Lower lobe of right lung (tissue), 2 donors: ENCODE results near the gene RHBDF1. TPM values are rescaled to one million over a fixed set of nuclear protein-coding genes. Genes with fewer than 3 reads are reported as not detected.

Source experiments
- ATAC-seq, 2 donors: fragments of 200-7000 bp; cut with Tn5 transposase; one replicate each; pipeline ENCODE4 v1.9.1; 2020 to 2022; ENCODE audit warnings: mild to moderate bottlenecking in 2 of 2, moderate library complexity in 2 of 2
- DNase-seq: peaks from one replicate; pipeline ENCODE4 v3.0.0-alpha.2; 2020
- H3K27ac ChIP-seq: fragments of 200-600 bp; one replicate; pipeline ENCODE4 v1.8.0; 2022
- H3K27me3 ChIP-seq: fragments of 200-600 bp; one replicate; pipeline ENCODE4 v1.8.0; 2022; ENCODE audit warnings: low read depth
- H3K36me3 ChIP-seq: fragments of 200-600 bp; one replicate; pipeline ENCODE4 v1.8.0; 2022; ENCODE audit warnings: mild to moderate bottlenecking
- H3K4me1 ChIP-seq: fragments of 200-600 bp; one replicate; pipeline ENCODE4 v1.8.0; 2022
- H3K4me3 ChIP-seq: fragments of 200-600 bp; one replicate; pipeline ENCODE4 v1.8.0; 2022; ENCODE audit warnings: mild to moderate bottlenecking
- H3K9me3 ChIP-seq: fragments of 200-600 bp; one replicate; pipeline ENCODE4 v1.8.0; 2022
- CTCF ChIP-seq: fragments of 200-600 bp; IDR thresholded peaks from one replicate; pipeline ENCODE4 v1.8.0; 2022; ENCODE audit warnings: antibody characterized with exemption, mild to moderate bottlenecking
- intact Hi-C: fragments of 100-400 bp; cut with DNase I; formaldehyde crosslinking; loops from one replicate; pipeline ENCODE4 v1.11.0; 2022
- total RNA-seq: library from RNA; stranded (reverse); fragmentation: NEBNext Ultra II Directional; extraction: Animal tissue kit (Norgen Biotek cat#: 25700); gene quantifications from one replicate; pipeline ENCODE4 v1.2.1, GENCODE V29; 2021
- donor health status: DM: no; HTN: yes; CAD: no; lungs with severe emphysema.

RHBDF1 gene
- total RNA-seq, 1 donor from 2014 or later, result 35.9 TPM

GRCh38 chr16:59440-60059 is 12.9 kb downstream of the RHBDF1 start:
- ATAC-seq, result no peak
- Histone ChIP-seq H3K27ac (no peak overlapping the region), H3K27me3 (no peaks in the 10 kb centered on the region), H3K4me3 (no peak overlapping the region), H3K36me3 (peaks cover 94% of the 10 kb centered on the region), H3K9me3 (no peaks in the 10 kb centered on the region), H3K4me1 (peaks cover under 1% of the 10 kb centered on the region)
- intact Hi-C loops, result no loop called here
- TF ChIP-seq CTCF, result no peak
- DNase-seq, result no peak

- H3K4me1 ChIP-seq, result peaks cover 7% of the 10 kb centered on the region
- DNase-seq (peak; percentile 36), ATAC-seq (no peak)
- no peaks in the 10 kb centered on the region for H3K9me3 ChIP-seq
- no peak overlapping the region for H3K4me3 ChIP-seq
- intact Hi-C loops, result no loop called here
- H3K36me3 ChIP-seq, result peaks cover 86% of the 10 kb centered on the region
- no peak overlapping the region for H3K27ac ChIP-seq
- no peaks in the 10 kb centered on the region for H3K27me3 ChIP-seq
- TF ChIP-seq CTCF, result no peak
These were observed 13.7 kb downstream of the RHBDF1 start for GRCh38 chr16:58491-59439.

GRCh38 chr16:57711-58110 is 14.7 kb downstream of the RHBDF1 start:
- no peak overlapping the region for H3K27ac ChIP-seq
- no peak for ATAC-seq
- H3K36me3 ChIP-seq, result peaks cover 76% of the 10 kb centered on the region

DNA sequence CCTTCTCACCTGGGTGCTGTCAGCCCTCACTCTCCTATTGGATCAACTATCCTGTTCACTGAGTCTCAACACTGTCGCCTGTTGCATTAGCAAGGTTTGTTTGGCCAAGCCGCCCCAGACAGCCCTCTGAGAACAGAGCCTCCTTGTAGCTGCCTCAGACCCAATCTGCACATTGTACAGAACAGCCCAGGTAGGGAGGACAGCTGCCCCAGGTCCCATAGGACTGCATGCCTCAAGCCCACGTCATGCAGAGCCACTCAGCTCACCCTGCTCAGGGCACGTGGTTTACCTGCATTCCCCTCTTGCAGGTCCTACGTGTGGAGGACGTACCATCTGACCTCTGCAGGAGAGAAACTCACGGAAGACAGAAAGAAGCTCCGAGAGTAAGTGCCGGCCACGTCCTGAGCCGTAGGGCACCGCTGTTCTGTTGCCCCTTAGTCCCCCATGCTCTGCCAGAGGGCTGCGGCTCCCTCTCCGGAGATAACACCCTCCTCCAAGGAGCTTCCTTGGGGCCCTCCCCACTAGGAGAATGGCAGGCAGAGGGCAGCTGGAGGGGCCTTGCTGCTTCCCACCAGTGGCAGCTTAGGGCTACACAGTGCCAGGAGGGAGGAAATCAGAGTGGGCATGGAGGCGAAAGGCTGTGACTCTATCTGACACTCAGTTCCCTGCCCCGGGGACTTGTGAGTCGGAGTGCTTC is 16.1 kb downstream of the RHBDF1 start:
- no peak overlapping the region for H3K4me3 ChIP-seq
- no peaks in the 10 kb centered on the region for H3K27me3 ChIP-seq
- no peak for TF ChIP-seq CTCF
- H3K9me3 ChIP-seq, result no peaks in the 10 kb centered on the region
- intact Hi-C loops, result no loop called here
- peaks cover 20% of the 10 kb centered on the region for H3K4me1 ChIP-seq
- ATAC-seq (no peak), DNase-seq (no peak)
- peaks cover 63% of the 10 kb centered on the region for H3K36me3 ChIP-seq
- no peak overlapping the region for H3K27ac ChIP-seq

More at GRCh38 chr16:57711-58110, 14.7 kb downstream of the RHBDF1 start:
- H3K27me3 ChIP-seq, result no peaks in the 10 kb centered on the region
- intact Hi-C loops, result no loop called here
- H3K9me3 ChIP-seq, result no peaks in the 10 kb centered on the region
- peaks cover 7% of the 10 kb centered on the region for H3K4me1 ChIP-seq
- no peak for TF ChIP-seq CTCF
- no peak overlapping the region for H3K4me3 ChIP-seq
- peak; percentile 30 for DNase-seq

DNA sequence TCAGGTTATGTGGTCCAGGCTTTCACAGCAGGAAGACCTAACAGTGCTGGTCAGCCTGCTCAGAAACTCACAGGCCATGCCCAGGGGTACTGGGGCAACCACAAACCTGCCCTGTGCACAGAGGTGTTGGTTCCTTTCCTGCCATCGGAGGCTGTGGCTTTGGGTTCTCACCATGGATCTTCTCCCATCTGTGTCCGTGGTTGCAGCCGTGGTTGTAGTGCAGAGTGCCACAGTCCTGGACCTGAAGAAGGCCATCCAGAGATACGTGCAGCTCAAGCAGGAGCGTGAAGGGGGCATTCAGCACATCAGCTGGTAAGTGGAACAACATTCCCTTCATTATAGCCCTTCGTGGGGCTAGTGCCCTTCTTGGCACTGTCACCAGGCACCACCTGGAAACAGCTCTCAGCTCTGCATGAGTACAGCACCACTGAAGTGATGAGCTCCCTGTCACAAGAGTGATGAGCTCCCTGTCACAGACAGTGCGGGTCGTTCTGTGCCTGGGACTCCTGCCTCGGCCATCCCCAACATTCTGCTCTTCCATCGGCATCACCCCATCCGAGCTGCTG is 16.8 kb downstream of the RHBDF1 start:
- no peak for ATAC-seq
- peaks cover 25% of the 10 kb centered on the region for H3K4me1 ChIP-seq
- TF ChIP-seq CTCF, result no peak
- no peaks in the 10 kb centered on the region for H3K27me3 ChIP-seq
- H3K9me3 ChIP-seq, result no peaks in the 10 kb centered on the region
- intact Hi-C loops, result no loop called here
- no peak overlapping the region for H3K4me3 ChIP-seq
- peaks cover 55% of the 10 kb centered on the region for H3K36me3 ChIP-seq
- peak; percentile 24 for DNase-seq
- no peak overlapping the region for H3K27ac ChIP-seq
